HepG2 (cell line): ENCODE results near the gene MPPE1. TPM values are rescaled to one million over a fixed set of nuclear protein-coding genes. Genes with fewer than 3 reads are reported as not detected.

Experiments
- FOXA3 ChIP-seq: IDR thresholded peaks from 2 replicates; pipeline ENCODE4 v1.6.1; 2016; ENCODE audit warnings: missing genetic modification reagents, missing compliant biosample characterization
- MEIS2 ChIP-seq: sonication (generic); formaldehyde crosslinking; IDR thresholded peaks from 2 replicates; pipeline ENCODE4 v1.9.0; 2021; ENCODE audit warnings: mild to moderate bottlenecking, missing genetic modification reagents
- NFKB2 ChIP-seq: sonication (generic); formaldehyde crosslinking; IDR thresholded peaks from 2 replicates; pipeline ENCODE4 v1.4.0; 2020; ENCODE audit warnings: missing genetic modification reagents, borderline replicate concordance
- NPAS2 ChIP-seq: sonication (generic); formaldehyde crosslinking; IDR thresholded peaks from 2 replicates; pipeline ENCODE4 v1.8.0; 2022; ENCODE audit warnings: mild to moderate bottlenecking, missing genetic modification reagents, borderline replicate concordance
- RBM39 ChIP-seq: fragments of 200-400 bp; formaldehyde crosslinking; IDR thresholded peaks from one replicate; pipeline ENCODE4 v1.6.1; 2018; ENCODE audit warnings: antibody characterized with exemption, mild to moderate bottlenecking, low read depth, low read length; ENCODE audit not compliant: poor library complexity, severe bottlenecking
- ZC3H13 ChIP-seq: sonication (generic); formaldehyde crosslinking; IDR thresholded peaks from 2 replicates; pipeline ENCODE4 v1.8.1; 2023; ENCODE audit warnings: mild to moderate bottlenecking, missing genetic modification reagents, moderate library complexity
- ZFY ChIP-seq: sonication (generic); formaldehyde crosslinking; IDR thresholded peaks from 2 replicates; pipeline ENCODE4 v1.4.0; 2020; ENCODE audit warnings: missing genetic modification reagents
- ZNF546 ChIP-seq: sonication (generic); formaldehyde crosslinking; conservative IDR thresholded peaks from 2 replicates; pipeline ENCODE4 v1.8.1; 2023; ENCODE audit warnings: mild to moderate bottlenecking, missing genetic modification reagents
- ZNF563 ChIP-seq: sonication (generic); formaldehyde crosslinking; IDR thresholded peaks from 2 replicates; pipeline ENCODE4 v1.8.0; 2022; ENCODE audit warnings: mild to moderate bottlenecking, moderate library complexity, missing genetic modification reagents
- ZNF766 ChIP-seq: sonication (generic); formaldehyde crosslinking; IDR thresholded peaks from 2 replicates; pipeline ENCODE4 v1.5.0; 2020; ENCODE audit warnings: missing genetic modification reagents, borderline replicate concordance
- polyA plus RNA-seq, 8 experiments: library from polyadenylated mRNA; depleted of rRNA in 3 of 8; stranded (reverse) in 7 of 8; unstranded in 1 of 8; fragments of >200 nt; fragmentation: Illumina TruSeq in 4 of 8; extraction: Trizol in 4 of 8; gene quantifications; 2 replicates each; pipeline versions ENCODE4 v1.2.1 to v1.2.3, GENCODE V29; 2011 to 2016; ENCODE audit warnings: low read depth in 4 of 8, missing spikeins in 1 of 8, mixed read lengths in 1 of 8; ENCODE audit not compliant: insufficient read depth in 1 of 8
- total RNA-seq, 5 experiments: library from RNA; depleted of rRNA; stranded (reverse); fragments of >200 nt; fragmentation: Illumina TruSeq; extraction: Trizol; gene quantifications; 2 replicates each; pipeline ENCODE4 v1.2.3, GENCODE V29; 2016; ENCODE audit warnings: low read depth in 1 of 5
- TF ChIP-seq, protein P1 (sequence below): IDR thresholded peaks from 2 replicates; pipeline ENCODE4 v1.6.1; 2016; ENCODE audit warnings: mild to moderate bottlenecking, missing biosample characterization, missing genetic modification reagents
- TF ChIP-seq, protein P2 (sequence below): sonication (generic); formaldehyde crosslinking; IDR thresholded peaks from 2 replicates; pipeline ENCODE4 v1.9.0; 2021; ENCODE audit warnings: missing genetic modification reagents, borderline replicate concordance
- TF ChIP-seq, protein P3 (sequence below): sonication (generic); formaldehyde crosslinking; conservative IDR thresholded peaks from 2 replicates; pipeline ENCODE4 v1.4.0; 2020; ENCODE audit warnings: missing genetic modification reagents
- TF ChIP-seq, protein P4 (sequence below): sonication (generic); formaldehyde crosslinking; IDR thresholded peaks from 2 replicates; pipeline ENCODE4 v1.5.0; 2020; ENCODE audit warnings: mild to moderate bottlenecking, missing genetic modification reagents, borderline replicate concordance

The MPPE1 gene
- total and polyA plus RNA-seq, 2 of the 13 experiments (the other 11 are each of a cell fraction or from before 2014, with no cell fraction given): 9.6 to 11.9 TPM

DNA sequence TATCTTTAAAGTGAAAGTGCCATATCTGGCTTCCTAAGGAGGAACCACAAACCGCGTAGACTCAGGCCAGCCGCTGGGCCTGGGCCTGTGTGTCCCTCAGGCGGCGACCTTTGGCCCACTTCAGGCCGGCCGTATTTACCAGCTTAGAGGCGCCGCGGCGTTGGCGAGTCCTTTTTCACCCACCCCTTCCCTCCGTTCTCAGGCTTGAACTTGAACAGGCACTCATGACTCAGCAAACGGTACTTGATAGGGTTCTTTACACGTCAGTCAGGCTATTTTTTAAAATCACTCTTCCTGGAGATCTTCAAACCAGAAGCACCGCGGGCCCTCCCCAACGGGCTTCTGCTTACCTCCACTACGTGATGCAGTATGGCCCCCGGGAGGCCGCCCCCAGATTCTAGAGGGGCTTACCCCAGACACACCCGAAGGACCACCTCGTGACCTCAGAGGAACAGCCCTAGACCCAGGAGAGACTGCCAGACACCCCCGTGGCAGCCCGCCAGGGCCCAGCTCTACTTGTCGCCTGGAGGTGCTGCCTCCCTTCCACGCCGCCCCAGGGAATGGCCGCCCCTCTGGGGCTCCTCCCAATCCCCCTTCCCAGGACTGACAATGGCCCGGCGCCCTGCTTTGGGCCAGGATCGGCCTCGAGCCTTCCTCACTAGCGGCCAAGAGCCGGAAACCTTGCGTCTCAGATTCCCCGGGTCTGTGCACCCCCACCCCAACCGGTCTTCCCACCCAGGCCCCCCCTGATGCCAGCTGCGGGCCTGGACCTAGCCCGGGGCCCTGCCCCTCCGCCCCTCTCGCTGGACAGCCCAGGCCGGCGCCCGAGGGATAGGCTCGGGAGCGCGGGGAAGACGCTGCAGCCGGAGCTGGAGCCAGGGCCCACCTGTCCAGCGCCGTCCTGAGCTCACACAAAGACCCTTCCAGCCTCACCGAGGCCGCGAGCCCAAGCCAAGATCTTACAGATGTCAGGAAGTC lies 39.4 kb upstream of the MPPE1 start (continued):
- TF ChIP-seq ZNF546 (CRISPR knock-in tag) (no peak), MEIS2 (peak; percentile 45; the same call in 1 of the 2 replicates), ZNF766 (CRISPR knock-in tag) (no peak), FOXA3 (CRISPR knock-in tag) (peak; percentile 54), RBM39 (no peak), ZFY (CRISPR knock-in tag) (peak; percentile 86), ZC3H13 (CRISPR knock-in tag) (no peak), ZNF563 (CRISPR knock-in tag) (peak; percentile 40; the same call in 1 of the 2 replicates), NPAS2 (CRISPR knock-in tag) (no peak), NFKB2 (CRISPR knock-in tag) (no peak)
- TF ChIP-seq, protein P1, sequence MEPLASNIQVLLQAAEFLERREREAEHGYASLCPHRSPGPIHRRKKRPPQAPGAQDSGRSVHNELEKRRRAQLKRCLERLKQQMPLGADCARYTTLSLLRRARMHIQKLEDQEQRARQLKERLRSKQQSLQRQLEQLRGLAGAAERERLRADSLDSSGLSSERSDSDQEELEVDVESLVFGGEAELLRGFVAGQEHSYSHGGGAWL: peak; percentile 62; the same call in 1 of the 2 replicates
- TF ChIP-seq, protein P2, sequence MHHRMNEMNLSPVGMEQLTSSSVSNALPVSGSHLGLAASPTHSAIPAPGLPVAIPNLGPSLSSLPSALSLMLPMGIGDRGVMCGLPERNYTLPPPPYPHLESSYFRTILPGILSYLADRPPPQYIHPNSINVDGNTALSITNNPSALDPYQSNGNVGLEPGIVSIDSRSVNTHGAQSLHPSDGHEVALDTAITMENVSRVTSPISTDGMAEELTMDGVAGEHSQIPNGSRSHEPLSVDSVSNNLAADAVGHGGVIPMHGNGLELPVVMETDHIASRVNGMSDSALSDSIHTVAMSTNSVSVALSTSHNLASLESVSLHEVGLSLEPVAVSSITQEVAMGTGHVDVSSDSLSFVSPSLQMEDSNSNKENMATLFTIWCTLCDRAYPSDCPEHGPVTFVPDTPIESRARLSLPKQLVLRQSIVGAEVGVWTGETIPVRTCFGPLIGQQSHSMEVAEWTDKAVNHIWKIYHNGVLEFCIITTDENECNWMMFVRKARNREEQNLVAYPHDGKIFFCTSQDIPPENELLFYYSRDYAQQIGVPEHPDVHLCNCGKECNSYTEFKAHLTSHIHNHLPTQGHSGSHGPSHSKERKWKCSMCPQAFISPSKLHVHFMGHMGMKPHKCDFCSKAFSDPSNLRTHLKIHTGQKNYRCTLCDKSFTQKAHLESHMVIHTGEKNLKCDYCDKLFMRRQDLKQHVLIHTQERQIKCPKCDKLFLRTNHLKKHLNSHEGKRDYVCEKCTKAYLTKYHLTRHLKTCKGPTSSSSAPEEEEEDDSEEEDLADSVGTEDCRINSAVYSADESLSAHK: no peak
- TF ChIP-seq, protein P3, sequence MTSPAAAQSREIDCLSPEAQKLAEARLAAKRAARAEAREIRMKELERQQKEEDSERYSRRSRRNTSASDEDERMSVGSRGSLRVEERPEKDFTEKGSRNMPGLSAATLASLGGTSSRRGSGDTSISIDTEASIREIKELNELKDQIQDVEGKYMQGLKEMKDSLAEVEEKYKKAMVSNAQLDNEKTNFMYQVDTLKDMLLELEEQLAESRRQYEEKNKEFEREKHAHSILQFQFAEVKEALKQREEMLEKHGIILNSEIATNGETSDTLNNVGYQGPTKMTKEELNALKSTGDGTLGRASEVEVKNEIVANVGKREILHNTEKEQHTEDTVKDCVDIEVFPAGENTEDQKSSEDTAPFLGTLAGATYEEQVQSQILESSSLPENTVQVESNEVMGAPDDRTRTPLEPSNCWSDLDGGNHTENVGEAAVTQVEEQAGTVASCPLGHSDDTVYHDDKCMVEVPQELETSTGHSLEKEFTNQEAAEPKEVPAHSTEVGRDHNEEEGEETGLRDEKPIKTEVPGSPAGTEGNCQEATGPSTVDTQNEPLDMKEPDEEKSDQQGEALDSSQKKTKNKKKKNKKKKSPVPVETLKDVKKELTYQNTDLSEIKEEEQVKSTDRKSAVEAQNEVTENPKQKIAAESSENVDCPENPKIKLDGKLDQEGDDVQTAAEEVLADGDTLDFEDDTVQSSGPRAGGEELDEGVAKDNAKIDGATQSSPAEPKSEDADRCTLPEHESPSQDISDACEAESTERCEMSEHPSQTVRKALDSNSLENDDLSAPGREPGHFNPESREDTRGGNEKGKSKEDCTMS: no peak
- TF ChIP-seq, protein P4, sequence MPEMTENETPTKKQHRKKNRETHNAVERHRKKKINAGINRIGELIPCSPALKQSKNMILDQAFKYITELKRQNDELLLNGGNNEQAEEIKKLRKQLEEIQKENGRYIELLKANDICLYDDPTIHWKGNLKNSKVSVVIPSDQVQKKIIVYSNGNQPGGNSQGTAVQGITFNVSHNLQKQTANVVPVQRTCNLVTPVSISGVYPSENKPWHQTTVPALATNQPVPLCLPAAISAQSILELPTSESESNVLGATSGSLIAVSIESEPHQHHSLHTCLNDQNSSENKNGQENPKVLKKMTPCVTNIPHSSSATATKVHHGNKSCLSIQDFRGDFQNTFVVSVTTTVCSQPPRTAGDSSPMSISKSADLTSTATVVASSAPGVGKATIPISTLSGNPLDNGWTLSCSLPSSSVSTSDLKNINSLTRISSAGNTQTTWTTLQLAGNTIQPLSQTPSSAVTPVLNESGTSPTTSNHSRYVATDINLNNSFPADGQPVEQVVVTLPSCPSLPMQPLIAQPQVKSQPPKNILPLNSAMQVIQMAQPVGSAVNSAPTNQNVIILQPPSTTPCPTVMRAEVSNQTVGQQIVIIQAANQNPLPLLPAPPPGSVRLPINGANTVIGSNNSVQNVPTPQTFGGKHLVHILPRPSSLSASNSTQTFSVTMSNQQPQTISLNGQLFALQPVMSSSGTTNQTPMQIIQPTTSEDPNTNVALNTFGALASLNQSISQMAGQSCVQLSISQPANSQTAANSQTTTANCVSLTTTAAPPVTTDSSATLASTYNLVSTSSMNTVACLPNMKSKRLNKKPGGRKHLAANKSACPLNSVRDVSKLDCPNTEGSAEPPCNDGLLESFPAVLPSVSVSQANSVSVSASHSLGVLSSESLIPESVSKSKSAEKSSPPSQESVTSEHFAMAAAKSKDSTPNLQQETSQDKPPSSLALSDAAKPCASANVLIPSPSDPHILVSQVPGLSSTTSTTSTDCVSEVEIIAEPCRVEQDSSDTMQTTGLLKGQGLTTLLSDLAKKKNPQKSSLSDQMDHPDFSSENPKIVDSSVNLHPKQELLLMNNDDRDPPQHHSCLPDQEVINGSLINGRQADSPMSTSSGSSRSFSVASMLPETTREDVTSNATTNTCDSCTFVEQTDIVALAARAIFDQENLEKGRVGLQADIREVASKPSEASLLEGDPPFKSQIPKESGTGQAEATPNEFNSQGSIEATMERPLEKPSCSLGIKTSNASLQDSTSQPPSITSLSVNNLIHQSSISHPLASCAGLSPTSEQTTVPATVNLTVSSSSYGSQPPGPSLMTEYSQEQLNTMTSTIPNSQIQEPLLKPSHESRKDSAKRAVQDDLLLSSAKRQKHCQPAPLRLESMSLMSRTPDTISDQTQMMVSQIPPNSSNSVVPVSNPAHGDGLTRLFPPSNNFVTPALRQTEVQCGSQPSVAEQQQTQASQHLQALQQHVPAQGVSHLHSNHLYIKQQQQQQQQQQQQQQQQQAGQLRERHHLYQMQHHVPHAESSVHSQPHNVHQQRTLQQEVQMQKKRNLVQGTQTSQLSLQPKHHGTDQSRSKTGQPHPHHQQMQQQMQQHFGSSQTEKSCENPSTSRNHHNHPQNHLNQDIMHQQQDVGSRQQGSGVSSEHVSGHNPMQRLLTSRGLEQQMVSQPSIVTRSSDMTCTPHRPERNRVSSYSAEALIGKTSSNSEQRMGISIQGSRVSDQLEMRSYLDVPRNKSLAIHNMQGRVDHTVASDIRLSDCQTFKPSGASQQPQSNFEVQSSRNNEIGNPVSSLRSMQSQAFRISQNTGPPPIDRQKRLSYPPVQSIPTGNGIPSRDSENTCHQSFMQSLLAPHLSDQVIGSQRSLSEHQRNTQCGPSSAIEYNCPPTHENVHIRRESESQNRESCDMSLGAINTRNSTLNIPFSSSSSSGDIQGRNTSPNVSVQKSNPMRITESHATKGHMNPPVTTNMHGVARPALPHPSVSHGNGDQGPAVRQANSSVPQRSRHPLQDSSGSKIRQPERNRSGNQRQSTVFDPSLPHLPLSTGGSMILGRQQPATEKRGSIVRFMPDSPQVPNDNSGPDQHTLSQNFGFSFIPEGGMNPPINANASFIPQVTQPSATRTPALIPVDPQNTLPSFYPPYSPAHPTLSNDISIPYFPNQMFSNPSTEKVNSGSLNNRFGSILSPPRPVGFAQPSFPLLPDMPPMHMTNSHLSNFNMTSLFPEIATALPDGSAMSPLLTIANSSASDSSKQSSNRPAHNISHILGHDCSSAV: no peak
